ENCODE measurements around the gene NPTX1. TPM values are rescaled to one million over a fixed set of nuclear protein-coding genes. Genes with fewer than 3 reads are reported as not detected.
"Not testable (repeated sequence)": the region's sequence is repeated elsewhere in the genome, so short reads cannot be mapped to it uniquely, and the experiment has no call there.

NPTX1 gene
- total and polyA plus RNA-seq, 9 of the 15 experiments (the other 6 are each of a cell fraction or from before 2014, with no cell fraction given), result 0.04 TPM; not detected in 8

- in situ Hi-C loops (cut with MboI), result no loop called here
- Histone ChIP-seq H3K4me3 (no peak overlapping the region), H3K4me2 (ENCODE audit: insufficient read depth, low read length) (no peak overlapping the region), H3K27me3 (ENCODE audit: control insufficient read depth in 2 of 2, insufficient read depth in 2 of 2, low read length in 2 of 2) (peaks cover 33 to 72% of the 10 kb centered on the region in 2 experiments), H3K9ac (ENCODE audit: insufficient read depth in 1 of 2, low read depth in 2 of 2, low read length in 2 of 2) (no peak overlapping the region), H3K4me1 (replicated peaks in 1 of 2; ENCODE audit: control insufficient read depth in 2 of 2, insufficient read depth in 2 of 2, low read length in 2 of 2) (peaks cover 0 to 12% of the 10 kb centered on the region in 2 experiments; a peak in 1 of 5 replicates), H3K9me3 (replicated peaks; ENCODE audit: control insufficient read depth, insufficient read depth, low read depth, low read length) (no peaks in the 10 kb centered on the region), H4K20me1 (replicated peaks; ENCODE audit: control insufficient read depth, insufficient read depth, low read length) (peaks cover 5% of the 10 kb centered on the region), H3K9me1 (ENCODE audit: control insufficient read depth, insufficient read depth, low read length) (no peaks in the 10 kb centered on the region), H3K79me2 (ENCODE audit: control insufficient read depth, insufficient read depth, low read length) (no peaks in the 10 kb centered on the region), H2AFZ (ENCODE audit: low read depth, low read length) (no peak overlapping the region), H3K36me3 (ENCODE audit: control insufficient read depth, insufficient read depth, low read length) (no peaks in the 10 kb centered on the region), H3K27ac (ENCODE audit: extremely low read depth, low read depth, low read length) (no peak overlapping the region)
- DNase-seq (ENCODE audit: extremely low read depth in 1 of 4, low spot score in 3 of 4) (no peak), ATAC-seq (no peak), FAIRE-seq (no peak)
- BruUV-seq (replicated peaks), result no TSS peak
- TF ChIP-seq CAMTA2 (CRISPR knock-in tag; conservative IDR thresholded peaks at IDR 0.05) (no peak), HIVEP1 (CRISPR knock-in tag; IDR thresholded peaks at IDR 0.05) (no peak), ZNF699 (CRISPR knock-in tag; IDR thresholded peaks at IDR 0.05; ENCODE audit: insufficient replicate concordance) (no peak), TAF7 (tag; IDR thresholded peaks at IDR 0.05) (no peak), NR1H2 (CRISPR knock-in tag; IDR thresholded peaks at IDR 0.05) (no peak), ZNF717 (CRISPR knock-in tag; IDR thresholded peaks at IDR 0.05) (no peak), ZNF217 (CRISPR knock-in tag; IDR thresholded peaks at IDR 0.05) (no peak), NFIX (CRISPR knock-in tag; IDR thresholded peaks at IDR 0.05; ENCODE audit: low read depth) (no peak), CTBP1 (IDR thresholded peaks at IDR 0.05; ENCODE audit: borderline replicate concordance) (no peak), LARP7 (IDR thresholded peaks at IDR 0.05) (no peak)
- CTCF ChIA-PET (ENCODE audit: low intra/inter-chr PET ratio), result no interaction called here
- POLR2A ChIA-PET, result no interaction called here
- intact Hi-C loops (cut with micrococcal nuclease), result no loop called here
- 0% methylated on average over 3 of the region's 3 CpGs for WGBS (ENCODE audit: insufficient coverage, low coverage, missing lambda C conversion rate)
These were observed 31.6 kb upstream of the NPTX1 start for GRCh38 chr17:80507965-80508364.

GRCh38 chr17:80507177-80507576 lies 30.8 kb upstream of the NPTX1 start:
- H3K4me2 ChIP-seq (ENCODE audit: insufficient read depth, low read length); H4K20me1 ChIP-seq (replicated peaks; ENCODE audit: control insufficient read depth, insufficient read depth, low read length); H3K27ac ChIP-seq (ENCODE audit: extremely low read depth, low read depth, low read length); H3K79me2 ChIP-seq (ENCODE audit: control insufficient read depth, insufficient read depth, low read length); BruUV-seq (replicated peaks); FAIRE-seq; H3K36me3 ChIP-seq (ENCODE audit: control insufficient read depth, insufficient read depth, low read length); intact Hi-C loops (cut with micrococcal nuclease); H3K9me3 ChIP-seq (replicated peaks; ENCODE audit: control insufficient read depth, insufficient read depth, low read depth, low read length); DNase-seq (ENCODE audit: extremely low read depth in 1 of 4, low spot score in 3 of 4); H3K4me3 ChIP-seq; H2AFZ ChIP-seq (ENCODE audit: low read depth, low read length); CTCF ChIA-PET (ENCODE audit: low intra/inter-chr PET ratio); H3K9me1 ChIP-seq (ENCODE audit: control insufficient read depth, insufficient read depth, low read length); ATAC-seq; H3K9ac ChIP-seq (ENCODE audit: insufficient read depth in 1 of 2, low read depth in 2 of 2, low read length in 2 of 2); in situ Hi-C loops (cut with MboI): not testable (repeated sequence)
- 0% methylated on average over 4 of the region's 4 CpGs for WGBS (ENCODE audit: insufficient coverage, low coverage, missing lambda C conversion rate)
- Histone ChIP-seq H3K4me1 (replicated peaks in 1 of 2; ENCODE audit: control insufficient read depth in 2 of 2, insufficient read depth in 2 of 2, low read length in 2 of 2) (peaks cover 0 to 11% of the 10 kb centered on the region in 2 experiments; a peak in 2 of 5 replicates), H3K27me3 (ENCODE audit: control insufficient read depth in 2 of 2, insufficient read depth in 2 of 2, low read length in 2 of 2) (peaks cover 33 to 70% of the 10 kb centered on the region in 2 experiments; a peak in 4 of 5 replicates)
- POLR2A ChIA-PET, result interaction anchor here (0.6 kb wide), 1 partner anchor 505 kb away, joined by 4 read pairs; no protein-coding TSS in a partner anchor
